ENCODE measurements around the gene CORO2B.

Gene CORO2B

GRCh38 chr15:68627476-68627875, 48.7 kb downstream of the CORO2B start:
- H3K9me3 ChIP-seq (ENCODE audit: control insufficient read depth, low read length): no peaks in the 10 kb centered on the region
- 92 to 93% methylated on average over 7 of the region's 7 CpGs for WGBS, 2 experiments
- no peak overlapping the region for H3K27ac ChIP-seq (ENCODE audit: insufficient read depth, low read depth, low read length, poor library complexity, severe bottlenecking)
- H3K27me3 ChIP-seq (ENCODE audit: control insufficient read depth, insufficient read depth, low read length, poor library complexity, severe bottlenecking): no peaks in the 10 kb centered on the region
- no peak overlapping the region for H3K4me3 ChIP-seq (ENCODE audit: insufficient read depth, low read depth, low read length)
- H3K36me3 ChIP-seq (ENCODE audit: control insufficient read depth, insufficient read depth, low read length): no peaks in the 10 kb centered on the region
- H3K4me1 ChIP-seq (ENCODE audit: control insufficient read depth, insufficient read depth, low read length): peaks cover 6% of the 10 kb centered on the region

- 88 to 95% methylated on average over 2 of the region's 2 CpGs for WGBS, 2 experiments
- no peaks in the 10 kb centered on the region for H3K9me3 ChIP-seq (ENCODE audit: control insufficient read depth, low read length)
Measured at GRCh38 chr15:68627995-68628394, 49.2 kb downstream of the CORO2B start.

DNA sequence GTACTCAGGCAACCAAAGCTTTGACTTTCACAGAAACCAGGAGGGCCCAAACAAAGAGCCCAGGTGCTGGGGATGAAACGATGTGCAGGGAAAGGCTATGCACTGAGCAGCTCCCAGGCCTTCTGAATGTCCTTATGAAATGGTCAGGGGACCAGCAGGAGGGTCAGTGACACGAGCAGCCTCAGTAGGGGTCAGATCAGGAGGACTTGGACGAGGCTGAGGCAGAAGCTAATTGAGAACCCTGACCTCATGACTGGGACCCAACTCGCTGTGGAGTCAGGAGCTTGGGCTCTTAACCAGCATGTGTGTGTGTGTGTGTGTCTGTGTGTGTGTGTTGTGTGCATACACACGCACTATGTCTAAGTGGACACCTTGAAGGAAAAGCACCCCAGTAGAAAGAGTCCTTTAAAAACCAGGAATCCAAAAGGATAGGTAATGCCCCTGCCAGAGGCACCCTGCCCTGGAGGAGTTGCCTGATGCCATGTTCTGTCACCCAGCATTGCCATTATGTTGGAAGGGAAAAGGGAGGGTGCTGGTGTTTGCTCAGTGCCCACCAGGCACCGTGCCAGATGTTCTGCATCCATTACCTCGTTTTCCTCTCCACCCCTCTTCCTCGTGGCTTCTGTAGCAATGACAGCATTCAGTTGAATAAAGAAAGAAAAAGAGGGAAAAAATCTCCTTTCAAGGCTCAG, 50.9 kb downstream of the CORO2B start:
- Histone ChIP-seq H3K4me3 (ENCODE audit: insufficient read depth, low read depth, low read length) (no peak overlapping the region), H3K36me3 (ENCODE audit: control insufficient read depth, insufficient read depth, low read length) (no peaks in the 10 kb centered on the region), H3K27me3 (ENCODE audit: control insufficient read depth, insufficient read depth, low read length, poor library complexity, severe bottlenecking) (no peaks in the 10 kb centered on the region), H3K4me1 (ENCODE audit: control insufficient read depth, insufficient read depth, low read length) (peaks cover 6% of the 10 kb centered on the region), H3K9me3 (ENCODE audit: control insufficient read depth, low read length) (no peaks in the 10 kb centered on the region), H3K27ac (ENCODE audit: insufficient read depth, low read depth, low read length, poor library complexity, severe bottlenecking) (no peak overlapping the region)
- WGBS, 2 experiments: 87 to 90% methylated on average over 8 of the region's 8 CpGs

More at GRCh38 chr15:68627995-68628394, 49.2 kb downstream of the CORO2B start:
- Histone ChIP-seq H3K27ac (ENCODE audit: insufficient read depth, low read depth, low read length, poor library complexity, severe bottlenecking) (no peak overlapping the region), H3K4me1 (ENCODE audit: control insufficient read depth, insufficient read depth, low read length) (peaks cover 6% of the 10 kb centered on the region), H3K36me3 (ENCODE audit: control insufficient read depth, insufficient read depth, low read length) (no peaks in the 10 kb centered on the region), H3K27me3 (ENCODE audit: control insufficient read depth, insufficient read depth, low read length, poor library complexity, severe bottlenecking) (no peaks in the 10 kb centered on the region), H3K4me3 (ENCODE audit: insufficient read depth, low read depth, low read length) (no peak overlapping the region)

DNA sequence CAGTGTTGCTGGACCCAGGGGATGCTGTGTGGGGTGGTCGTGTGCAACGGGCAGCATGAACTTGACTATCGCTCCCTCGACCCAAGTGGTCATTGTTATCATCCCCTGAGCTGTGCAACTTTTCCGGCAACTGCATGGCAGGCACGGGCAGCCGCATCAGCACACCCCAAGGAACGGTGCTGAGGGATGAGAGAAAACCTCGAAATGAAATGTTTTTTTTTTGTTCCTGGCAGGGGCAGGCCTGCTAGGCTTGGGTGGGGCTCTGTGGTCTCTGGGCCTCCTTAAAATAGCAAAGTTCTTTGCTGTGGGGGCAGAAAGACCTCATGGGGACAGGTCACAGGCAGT, 51.4 kb downstream of the CORO2B start:
- Histone ChIP-seq H3K27me3 (ENCODE audit: control insufficient read depth, insufficient read depth, low read length, poor library complexity, severe bottlenecking) (no peaks in the 10 kb centered on the region), H3K4me1 (ENCODE audit: control insufficient read depth, insufficient read depth, low read length) (peaks cover 6% of the 10 kb centered on the region), H3K9me3 (ENCODE audit: control insufficient read depth, low read length) (no peaks in the 10 kb centered on the region), H3K27ac (ENCODE audit: insufficient read depth, low read depth, low read length, poor library complexity, severe bottlenecking) (no peak overlapping the region), H3K36me3 (ENCODE audit: control insufficient read depth, insufficient read depth, low read length) (no peaks in the 10 kb centered on the region), H3K4me3 (ENCODE audit: insufficient read depth, low read depth, low read length) (no peak overlapping the region)
- WGBS, 2 experiments: 91 to 97% methylated on average over 9 of the region's 9 CpGs

GRCh38 chr15:68630836-68631235, 52.0 kb downstream of the CORO2B start:
- Histone ChIP-seq H3K27ac (ENCODE audit: insufficient read depth, low read depth, low read length, poor library complexity, severe bottlenecking) (no peak overlapping the region), H3K9me3 (ENCODE audit: control insufficient read depth, low read length) (no peaks in the 10 kb centered on the region), H3K36me3 (ENCODE audit: control insufficient read depth, insufficient read depth, low read length) (no peaks in the 10 kb centered on the region), H3K4me1 (ENCODE audit: control insufficient read depth, insufficient read depth, low read length) (peaks cover 6% of the 10 kb centered on the region), H3K4me3 (ENCODE audit: insufficient read depth, low read depth, low read length) (no peak overlapping the region), H3K27me3 (ENCODE audit: control insufficient read depth, insufficient read depth, low read length, poor library complexity, severe bottlenecking) (no peaks in the 10 kb centered on the region)
- 94 to 96% methylated on average over 8 of the region's 8 CpGs for WGBS, 2 experiments

GRCh38 chr15:68631601-68632051, 52.8 kb downstream of the CORO2B start:
- H3K27ac ChIP-seq (ENCODE audit: insufficient read depth, low read depth, low read length, poor library complexity, severe bottlenecking): no peak overlapping the region
- H3K4me3 ChIP-seq (ENCODE audit: insufficient read depth, low read depth, low read length): no peak overlapping the region
- H3K36me3 ChIP-seq (ENCODE audit: control insufficient read depth, insufficient read depth, low read length): no peaks in the 10 kb centered on the region
- no peaks in the 10 kb centered on the region for H3K27me3 ChIP-seq (ENCODE audit: control insufficient read depth, insufficient read depth, low read length, poor library complexity, severe bottlenecking)
- peaks cover 3% of the 10 kb centered on the region for H3K4me1 ChIP-seq (ENCODE audit: control insufficient read depth, insufficient read depth, low read length)
- H3K9me3 ChIP-seq (ENCODE audit: control insufficient read depth, low read length): no peaks in the 10 kb centered on the region
- 62% methylated on average over 6 of the region's 6 CpGs for WGBS, 2 experiments

- peaks cover 3% of the 10 kb centered on the region for H3K4me1 ChIP-seq (ENCODE audit: control insufficient read depth, insufficient read depth, low read length)
- H3K27me3 ChIP-seq (ENCODE audit: control insufficient read depth, insufficient read depth, low read length, poor library complexity, severe bottlenecking): no peaks in the 10 kb centered on the region
- WGBS, 2 experiments: 89 to 91% methylated on average over 9 of the region's 9 CpGs
Measured at GRCh38 chr15:68632101-68632500, 53.3 kb downstream of the CORO2B start.

DNA sequence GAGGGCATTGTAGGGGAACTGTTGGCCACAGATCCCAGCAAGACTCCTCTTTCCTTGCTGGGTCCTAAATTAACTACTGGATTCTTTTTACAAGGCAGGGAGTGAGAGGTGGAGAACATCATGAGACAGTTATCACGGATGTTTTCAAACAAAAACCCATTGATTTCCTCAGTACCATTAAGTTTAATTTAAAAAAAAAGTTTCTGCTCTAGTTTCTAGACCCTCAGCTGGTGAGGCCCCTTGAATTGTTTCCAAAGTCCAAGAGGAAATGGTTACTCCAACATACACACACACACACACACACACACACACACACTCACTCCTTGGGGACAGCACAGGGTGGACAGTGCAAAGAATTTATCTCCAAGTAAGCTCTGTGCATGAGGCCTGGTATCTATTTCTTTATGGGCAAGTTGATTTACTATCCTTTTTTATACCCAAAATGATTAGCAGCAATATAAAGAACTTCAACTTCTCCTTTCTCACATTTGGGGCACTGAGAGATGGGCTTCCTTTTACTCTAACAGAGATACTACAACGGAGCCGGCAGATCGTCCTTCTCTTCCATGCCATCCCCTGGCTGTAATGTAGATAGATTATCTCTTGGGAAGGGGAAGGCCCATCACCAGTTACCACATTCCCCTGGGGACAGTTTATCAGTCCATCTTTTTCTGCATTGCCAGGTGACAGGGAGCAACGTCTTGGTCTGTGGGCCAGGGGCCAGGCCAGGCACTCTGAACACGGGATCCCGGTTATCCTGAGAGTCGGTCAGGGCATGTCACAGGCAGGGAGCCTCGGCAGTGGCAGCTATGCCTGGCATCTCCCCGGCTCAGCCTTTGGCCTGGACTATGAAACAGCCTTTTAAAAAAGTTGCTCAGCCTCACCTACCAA, 54.7 kb downstream of the CORO2B start:
- H3K36me3 ChIP-seq (ENCODE audit: control insufficient read depth, insufficient read depth, low read length): no peaks in the 10 kb centered on the region
- WGBS, 2 experiments: 87 to 91% methylated on average over 10 of the region's 10 CpGs
- H3K9me3 ChIP-seq (ENCODE audit: control insufficient read depth, low read length): no peaks in the 10 kb centered on the region
- H3K4me3 ChIP-seq (ENCODE audit: insufficient read depth, low read depth, low read length): no peak overlapping the region
- no peaks in the 10 kb centered on the region for H3K27me3 ChIP-seq (ENCODE audit: control insufficient read depth, insufficient read depth, low read length, poor library complexity, severe bottlenecking)
- peaks cover 3% of the 10 kb centered on the region for H3K4me1 ChIP-seq (ENCODE audit: control insufficient read depth, insufficient read depth, low read length)
- no peak overlapping the region for H3K27ac ChIP-seq (ENCODE audit: insufficient read depth, low read depth, low read length, poor library complexity, severe bottlenecking)

More at GRCh38 chr15:68632101-68632500, 53.3 kb downstream of the CORO2B start:
- Histone ChIP-seq H3K36me3 (ENCODE audit: control insufficient read depth, insufficient read depth, low read length) (no peaks in the 10 kb centered on the region), H3K27ac (ENCODE audit: insufficient read depth, low read depth, low read length, poor library complexity, severe bottlenecking) (no peak overlapping the region), H3K4me3 (ENCODE audit: insufficient read depth, low read depth, low read length) (no peak overlapping the region), H3K9me3 (ENCODE audit: control insufficient read depth, low read length) (no peaks in the 10 kb centered on the region)

DNA sequence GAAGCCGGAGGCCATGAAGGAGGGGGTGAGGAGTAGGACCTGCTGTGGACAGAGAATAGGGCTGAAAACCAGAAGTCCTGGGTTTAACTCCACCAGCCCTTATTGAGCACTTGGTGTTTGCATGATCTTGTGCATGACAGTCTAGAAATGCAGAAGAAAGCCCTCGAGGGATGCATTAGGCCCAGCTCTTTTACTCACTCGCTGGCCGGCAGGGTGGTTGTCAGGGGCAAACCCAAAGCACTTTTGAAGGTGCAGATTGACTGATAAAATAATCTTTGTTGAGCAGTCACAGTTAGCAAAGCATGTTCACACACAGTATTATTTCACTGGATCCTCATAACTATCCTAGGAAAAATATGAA, 55.3 kb downstream of the CORO2B start:
- H3K9me3 ChIP-seq (ENCODE audit: control insufficient read depth, low read length): no peaks in the 10 kb centered on the region
- H3K27me3 ChIP-seq (ENCODE audit: control insufficient read depth, insufficient read depth, low read length, poor library complexity, severe bottlenecking): no peaks in the 10 kb centered on the region
- no peaks in the 10 kb centered on the region for H3K36me3 ChIP-seq (ENCODE audit: control insufficient read depth, insufficient read depth, low read length)
- H3K4me1 ChIP-seq (ENCODE audit: control insufficient read depth, insufficient read depth, low read length): peaks cover 3% of the 10 kb centered on the region
- no peak overlapping the region for H3K4me3 ChIP-seq (ENCODE audit: insufficient read depth, low read depth, low read length)
- no peak overlapping the region for H3K27ac ChIP-seq (ENCODE audit: insufficient read depth, low read depth, low read length, poor library complexity, severe bottlenecking)
- WGBS, 2 experiments: 90 to 95% methylated on average over 4 of the region's 4 CpGs

GRCh38 chr15:68634531-68634930, 55.7 kb downstream of the CORO2B start:
- 88 to 91% methylated on average over 6 of the region's 6 CpGs for WGBS, 2 experiments
- Histone ChIP-seq H3K4me3 (ENCODE audit: insufficient read depth, low read depth, low read length) (no peak overlapping the region), H3K36me3 (ENCODE audit: control insufficient read depth, insufficient read depth, low read length) (no peaks in the 10 kb centered on the region), H3K27ac (ENCODE audit: insufficient read depth, low read depth, low read length, poor library complexity, severe bottlenecking) (no peak overlapping the region), H3K27me3 (ENCODE audit: control insufficient read depth, insufficient read depth, low read length, poor library complexity, severe bottlenecking) (no peaks in the 10 kb centered on the region), H3K4me1 (ENCODE audit: control insufficient read depth, insufficient read depth, low read length) (no peaks in the 10 kb centered on the region), H3K9me3 (ENCODE audit: control insufficient read depth, low read length) (no peaks in the 10 kb centered on the region)

Data from ectodermal cell (in vitro differentiated cells).